Chondrocyte (in vitro differentiated cells): ENCODE data around the gene MMP14. TPM values are rescaled to one million over a fixed set of nuclear protein-coding genes. Genes with fewer than 3 reads are reported as not detected.
A peak's percentile ranks its signal among the peaks of the same experiment; 100 is the strongest.
"Not testable (repeated sequence)": the region's sequence is repeated elsewhere in the genome, so short reads cannot be mapped to it uniquely, and the experiment has no call there.

Experiments used
- DNase-seq: peaks from one replicate; pipeline ENCODE4 v3.0.0; 2021; ENCODE audit warnings: mixed read lengths, low spot score
- H3K27ac Mint-ChIP-seq: one replicate; pipeline ENCODE4 v1.8.0; 2021; ENCODE audit warnings: mild to moderate bottlenecking, moderate library complexity, mixed read lengths; ENCODE audit not compliant: unreplicated experiment
- H3K27me3 Mint-ChIP-seq: 2 replicates; pipeline ENCODE4 v1.8.0; 2021; ENCODE audit warnings: low read depth, mixed read lengths
- H3K36me3 Mint-ChIP-seq: 2 replicates; pipeline ENCODE4 v1.8.0; 2021; ENCODE audit warnings: low read depth, mixed read lengths
- H3K4me1 Mint-ChIP-seq: 2 replicates; pipeline ENCODE4 v1.8.0; 2021; ENCODE audit warnings: low read depth, mild to moderate bottlenecking, mixed read lengths
- H3K4me3 Mint-ChIP-seq: one replicate; pipeline ENCODE4 v1.8.0; 2021; ENCODE audit warnings: mild to moderate bottlenecking, moderate library complexity, mixed read lengths; ENCODE audit not compliant: unreplicated experiment
- H3K9me3 Mint-ChIP-seq: 2 replicates; pipeline ENCODE4 v1.8.0; 2021; ENCODE audit warnings: low read depth, mixed read lengths
- CTCF ChIP-seq: fragments of 200-600 bp; sonication (generic); IDR thresholded peaks from 2 replicates; pipeline ENCODE4 v1.5.0; 2021; ENCODE audit warnings: antibody characterized with exemption, mild to moderate bottlenecking, moderate library complexity
- total RNA-seq: library from RNA; stranded (reverse); gene quantifications from 3 replicates; pipeline ENCODE4 v1.2.1, GENCODE V29; 2021

The MMP14 gene
- total RNA-seq, 1 donor from 2014 or later: 987 TPM

GRCh38 chr14:22848351-22849164 is 12.2 kb downstream of the MMP14 start:
- Mint-ChIP-seq H3K27me3 (no peaks in the 10 kb centered on the region), H3K27ac (peak overlapping the region; percentile 96), H3K36me3 (peaks cover 23% of the 10 kb centered on the region), H3K4me1 (peaks cover 88% of the 10 kb centered on the region), H3K9me3 (no peaks in the 10 kb centered on the region), H3K4me3 (peak overlapping the region; percentile 41)
- DNase-seq: no peak
- TF ChIP-seq CTCF: no peak

- TF ChIP-seq CTCF: no peak
- DNase-seq: no peak
- H3K4me3 Mint-ChIP-seq: peak overlapping the region; percentile 21
- H3K27ac Mint-ChIP-seq: peak overlapping the region; percentile 96
- H3K27me3 Mint-ChIP-seq: no peaks in the 10 kb centered on the region
- H3K36me3 Mint-ChIP-seq: peaks cover 22% of the 10 kb centered on the region
- H3K4me1 Mint-ChIP-seq: peaks cover 83% of the 10 kb centered on the region
- H3K9me3 Mint-ChIP-seq: no peaks in the 10 kb centered on the region
Observed at GRCh38 chr14:22849212-22849819, 12.9 kb downstream of the MMP14 start.

GRCh38 chr14:22850944-22851764 is 14.8 kb downstream of the MMP14 start:
- no peak for DNase-seq
- no peaks in the 10 kb centered on the region for H3K9me3 Mint-ChIP-seq
- H3K27me3 Mint-ChIP-seq: no peaks in the 10 kb centered on the region
- no peak for TF ChIP-seq CTCF
- peaks cover 65% of the 10 kb centered on the region for H3K4me1 Mint-ChIP-seq
- H3K4me3 Mint-ChIP-seq: no peak overlapping the region
- peaks cover 6% of the 10 kb centered on the region for H3K36me3 Mint-ChIP-seq
- peak overlapping the region; percentile 96 for H3K27ac Mint-ChIP-seq

GRCh38 chr14:22852178-22852577 is 15.8 kb downstream of the MMP14 start:
- DNase-seq, H3K4me3 Mint-ChIP-seq, H3K9me3 Mint-ChIP-seq, H3K36me3 Mint-ChIP-seq, H3K27me3 Mint-ChIP-seq: not testable (repeated sequence)
- Mint-ChIP-seq H3K4me1 (peaks cover 55% of the 10 kb centered on the region), H3K27ac (peak overlapping the region; percentile 94)

- Mint-ChIP-seq H3K27ac (peak overlapping the region; percentile 94), H3K27me3 (no peaks in the 10 kb centered on the region), H3K9me3 (no peaks in the 10 kb centered on the region), H3K4me3 (peak overlapping the region; percentile 70), H3K4me1 (peaks cover 53% of the 10 kb centered on the region), H3K36me3 (no peaks in the 10 kb centered on the region)
- no peak for DNase-seq
- TF ChIP-seq CTCF: no peak
Observed at GRCh38 chr14:22852599-22852939, 16.2 kb downstream of the MMP14 start.
